H9 (cell line): ENCODE measurements around the gene FLACC1. TPM values are rescaled to one million over a fixed set of nuclear protein-coding genes. Genes with fewer than 3 reads are reported as not detected.

Experiments
- DNase-seq: peaks from one replicate; pipeline ENCODE4 v3.0.0-alpha.2; 2017
- H2AFZ ChIP-seq: one replicate; pipeline ENCODE4 v1.6.1; 2013; ENCODE audit warnings: mild to moderate bottlenecking, low read length, control low read depth, moderate library complexity
- H2AK5ac ChIP-seq: 2 replicates; pipeline ENCODE4 v1.6.1; 2013; ENCODE audit warnings: low read length, control low read depth, mixed read lengths; ENCODE audit not compliant: insufficient read length
- H2BK120ac ChIP-seq: one replicate; pipeline ENCODE4 v1.6.1; 2013; ENCODE audit warnings: low read depth, mild to moderate bottlenecking, low read length, control low read depth, inconsistent platforms; ENCODE audit not compliant: poor library complexity, severe bottlenecking
- H2BK12ac ChIP-seq: 2 replicates; pipeline ENCODE4 v1.6.1; 2013; ENCODE audit warnings: low read length, control low read depth, mixed read lengths, low read depth; ENCODE audit not compliant: insufficient read length
- H2BK15ac ChIP-seq: 2 replicates; pipeline ENCODE4 v1.6.1; 2013; ENCODE audit warnings: low read depth, low read length, control low read depth
- H2BK20ac ChIP-seq: one replicate; pipeline ENCODE4 v1.6.1; 2013; ENCODE audit warnings: low read depth, mild to moderate bottlenecking, low read length, control low read depth, inconsistent platforms; ENCODE audit not compliant: poor library complexity, severe bottlenecking
- H2BK5ac ChIP-seq: 2 replicates; pipeline ENCODE4 v1.6.1; 2013; ENCODE audit warnings: low read length, control low read depth, mixed read lengths; ENCODE audit not compliant: insufficient read length
- H3K14ac ChIP-seq: 2 replicates; pipeline ENCODE4 v1.6.1; 2013; ENCODE audit warnings: low read length, control low read depth; ENCODE audit not compliant: insufficient read depth
- H3K18ac ChIP-seq: 2 replicates; pipeline ENCODE4 v1.6.1; 2013; ENCODE audit warnings: low read depth, mild to moderate bottlenecking, mixed read lengths, low read length, control low read depth; ENCODE audit not compliant: insufficient read length
- H3K23ac ChIP-seq: 2 replicates; pipeline ENCODE4 v1.6.1; 2013; ENCODE audit warnings: low read length, control low read depth, mixed read lengths, low read depth; ENCODE audit not compliant: insufficient read length
- H3K23me2 ChIP-seq: 2 replicates; pipeline ENCODE4 v1.6.1; 2013; ENCODE audit warnings: low read depth, mild to moderate bottlenecking, mixed read lengths, low read length, control low read depth; ENCODE audit not compliant: insufficient read length, poor library complexity, severe bottlenecking
- H3K27ac ChIP-seq: 2 replicates; pipeline ENCODE4 v1.5.1; 2013; ENCODE audit warnings: low read length, control low read depth, mixed read lengths, low read depth; ENCODE audit not compliant: insufficient read length
- H3K27me3 ChIP-seq: 2 replicates; pipeline ENCODE4 v1.6.1; 2013; ENCODE audit warnings: low read length, control low read depth, inconsistent platforms; ENCODE audit not compliant: insufficient read depth
- H3K4ac ChIP-seq: 2 replicates; pipeline ENCODE4 v1.6.1; 2013; ENCODE audit warnings: low read depth, mild to moderate bottlenecking, control low read depth, inconsistent platforms, low read length, moderate library complexity
- H3K4me1 ChIP-seq: 2 replicates; pipeline ENCODE4 v1.6.1; 2013; ENCODE audit warnings: low read length, control low read depth, inconsistent platforms; ENCODE audit not compliant: insufficient read depth
- H3K4me2 ChIP-seq: 2 replicates; pipeline ENCODE4 v1.6.1; 2013; ENCODE audit warnings: low read length, control low read depth, mixed read lengths; ENCODE audit not compliant: insufficient read length, insufficient read depth
- H3K56ac ChIP-seq: 2 replicates; pipeline ENCODE4 v1.6.1; 2013; ENCODE audit warnings: low read depth, mild to moderate bottlenecking, mixed read lengths, low read length, control low read depth; ENCODE audit not compliant: insufficient read length
- H3K79me1 ChIP-seq: 2 replicates; pipeline ENCODE4 v1.6.1; 2013; ENCODE audit warnings: low read depth, mild to moderate bottlenecking, moderate library complexity, low read length, control low read depth, inconsistent platforms; ENCODE audit not compliant: insufficient read depth, poor library complexity, severe bottlenecking
- H3K79me2 ChIP-seq: 2 replicates; pipeline ENCODE4 v1.6.1; 2013; ENCODE audit warnings: low read length, control low read depth, inconsistent platforms; ENCODE audit not compliant: insufficient read depth
- H3K9ac ChIP-seq: 2 replicates; pipeline ENCODE4 v1.6.1; 2013; ENCODE audit warnings: low read length, control low read depth, mixed read lengths; ENCODE audit not compliant: insufficient read length; ENCODE audit errors: extremely low read depth
- H3K9me3 ChIP-seq: one replicate; pipeline ENCODE4 v1.6.1; 2013; ENCODE audit warnings: low read depth, low read length, inconsistent platforms; ENCODE audit not compliant: control insufficient read depth
- H3T11ph ChIP-seq: one replicate; pipeline ENCODE4 v1.6.1; 2013; ENCODE audit warnings: mild to moderate bottlenecking, low read length, control low read depth, inconsistent platforms
- H4K20me1 ChIP-seq: one replicate; pipeline ENCODE4 v1.6.1; 2013; ENCODE audit not compliant: control insufficient read depth, insufficient read length, insufficient read depth
- H4K5ac ChIP-seq: 2 replicates; pipeline ENCODE4 v1.6.1; 2013; ENCODE audit warnings: low read depth, mild to moderate bottlenecking, mixed read lengths, low read length, control low read depth; ENCODE audit not compliant: insufficient read length
- H4K8ac ChIP-seq: replicated peaks from 2 replicates; pipeline ENCODE4 v1.6.1; 2013; ENCODE audit warnings: low read length, control low read depth, mixed read lengths, low read depth; ENCODE audit not compliant: insufficient read length
- H4K91ac ChIP-seq: 2 replicates; pipeline ENCODE4 v1.6.1; 2013; ENCODE audit warnings: low read depth, mild to moderate bottlenecking, moderate library complexity, mixed read lengths, low read length, control low read depth; ENCODE audit not compliant: insufficient read length
- H3K27ac Mint-ChIP-seq, 3 experiments: 2 replicates in 2 of 3; 3 replicates in 1 of 3; pipeline ENCODE4 v1.8.0; 2020 to 2021; ENCODE audit warnings: mixed read lengths in 3 of 3, mild to moderate bottlenecking in 1 of 3, moderate library complexity in 1 of 3
- H3K27me3 Mint-ChIP-seq: 2 replicates; pipeline ENCODE4 v1.8.0; 2021; ENCODE audit warnings: low read depth, mild to moderate bottlenecking, moderate library complexity, mixed read lengths
- H3K36me3 Mint-ChIP-seq, 3 experiments: 2 replicates in 2 of 3; 3 replicates in 1 of 3; pipeline ENCODE4 v1.8.0; 2020 to 2021; ENCODE audit warnings: low read depth in 3 of 3, mixed read lengths in 3 of 3; ENCODE audit not compliant: insufficient read depth in 1 of 3
- H3K4me1 Mint-ChIP-seq, 2 experiments: 2 replicates each; pipeline ENCODE4 v1.8.0; 2020; ENCODE audit warnings: mixed read lengths in 2 of 2
- H3K4me3 Mint-ChIP-seq, 2 experiments: 2 replicates in 1 of 2; 3 replicates in 1 of 2; pipeline ENCODE4 v1.8.0; 2020 to 2021; ENCODE audit warnings: mild to moderate bottlenecking in 2 of 2, mixed read lengths in 2 of 2, moderate library complexity in 1 of 2
- H3K9me3 Mint-ChIP-seq, 2 experiments: 2 replicates in 1 of 2; 3 replicates in 1 of 2; pipeline ENCODE4 v1.8.0; 2020; ENCODE audit warnings: mild to moderate bottlenecking in 2 of 2, mixed read lengths in 2 of 2, moderate library complexity in 1 of 2
- CTCF ChIP-seq: fragments of 200-600 bp; sonication (generic); conservative IDR thresholded peaks from 3 replicates; pipeline ENCODE4 v1.8.0; 2021; ENCODE audit warnings: antibody characterized with exemption, mild to moderate bottlenecking
- WGBS: extraction: QIAGEN DNeasy Blood & Tissue Kit; methylation state at CpG from one replicate; pipeline ENCODE4 v1.1.7; 2013; ENCODE audit warnings: missing lambda C conversion rate, low lambda C conversion rate, mixed read lengths; ENCODE audit not compliant: insufficient read length; ENCODE audit errors: extremely low coverage; 5-methylcytosine and 5-hydroxymethylcytosine counted together
- total RNA-seq: library from RNA; stranded (reverse); gene quantifications from 2 replicates; pipeline ENCODE4 v1.2.1, GENCODE V29; 2021

Gene FLACC1
- total RNA-seq, 1 experiment from 2014 or later: 0.42 TPM

DNA sequence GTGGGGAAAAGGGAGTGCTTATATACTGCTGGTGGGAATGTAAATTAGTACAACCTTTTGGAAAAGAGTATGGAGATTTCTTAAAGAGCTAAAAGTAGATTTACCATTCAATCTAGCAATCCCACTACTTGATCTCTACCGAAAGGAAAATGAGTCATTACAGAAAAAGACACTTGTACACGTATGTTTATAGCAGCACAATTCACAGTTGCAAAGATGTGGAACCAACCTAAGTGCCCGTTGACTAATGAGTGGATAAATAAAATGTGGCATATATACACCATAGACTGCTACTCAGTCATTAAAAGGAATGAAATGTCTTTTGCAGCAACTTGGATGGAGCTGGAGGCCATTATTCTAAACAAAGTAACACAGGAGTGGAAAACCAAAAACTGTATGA is 29.5 kb downstream of the FLACC1 start:
- Histone ChIP-seq H3K4me1 (no peaks in the 10 kb centered on the region), H3K27me3 (no peaks in the 10 kb centered on the region), H3K9ac (no peak overlapping the region), H3K14ac (no peak overlapping the region), H3K23me2 (no peaks in the 10 kb centered on the region), H2AFZ (no peak overlapping the region), H2BK20ac (no peak overlapping the region), H2BK15ac (no peak overlapping the region), H2BK5ac (no peak overlapping the region), H2AK5ac (no peak overlapping the region), H3K56ac (no peak overlapping the region), H3K4ac (no peak overlapping the region), H4K8ac (no peak overlapping the region), H4K20me1 (no peaks in the 10 kb centered on the region), H3T11ph (no peak overlapping the region), H3K9me3 (no peaks in the 10 kb centered on the region), H3K27ac (no peak overlapping the region), H3K79me1 (no peaks in the 10 kb centered on the region), H3K4me2 (no peak overlapping the region), H2BK12ac (no peak overlapping the region), H3K79me2 (no peaks in the 10 kb centered on the region), H3K23ac (no peak overlapping the region), H4K5ac (no peak overlapping the region), H4K91ac (no peak overlapping the region), H2BK120ac (no peak overlapping the region), H3K18ac (no peak overlapping the region)
- Mint-ChIP-seq H3K27me3 (no peaks in the 10 kb centered on the region), H3K27ac (no peak overlapping the region), H3K36me3 (peaks cover 2 to 6% (median 2%) of the 10 kb centered on the region in 3 experiments; a peak in 3 of 7 replicates), H3K4me1 (no peaks in the 10 kb centered on the region), H3K9me3 (peaks cover 14 to 20% of the 10 kb centered on the region in 2 experiments), H3K4me3 (no peak overlapping the region)
- no peak for DNase-seq
- no CpG with 5 or more reads among the region's 3 CpGs for WGBS
- TF ChIP-seq CTCF: no peak
